Esophagus (tissue), 2 donors: ENCODE measurements around the gene ZNF550. TPM values are rescaled to one million over a fixed set of nuclear protein-coding genes. Genes with fewer than 3 reads are reported as not detected.

Experiments used
- H3K27ac ChIP-seq, 2 donors: one replicate each; pipeline ENCODE4 v1.5.1; 2013; ENCODE audit warnings: low read depth in 2 of 2, mild to moderate bottlenecking in 2 of 2, inconsistent platforms in 1 of 2, low read length in 1 of 2, moderate library complexity in 1 of 2
- H3K27me3 ChIP-seq, 2 donors: one replicate each; pipeline ENCODE4 v1.6.1; 2013; ENCODE audit warnings: low read length in 2 of 2, control low read depth in 1 of 2, mild to moderate bottlenecking in 1 of 2; ENCODE audit not compliant: insufficient read depth in 2 of 2, control insufficient read depth in 1 of 2
- H3K36me3 ChIP-seq, 2 donors: one replicate each; pipeline ENCODE4 v1.6.1; 2013; ENCODE audit warnings: low read length in 1 of 2; ENCODE audit not compliant: control insufficient read depth in 2 of 2, insufficient read depth in 2 of 2
- H3K4me1 ChIP-seq, 2 donors: one replicate each; pipeline ENCODE4 v1.6.1; 2013; ENCODE audit warnings: low read length in 1 of 2; ENCODE audit not compliant: control insufficient read depth in 2 of 2, insufficient read depth in 2 of 2
- H3K4me3 ChIP-seq, 2 donors: one replicate each; pipeline ENCODE4 v1.5.1; 2013; ENCODE audit warnings: low read length in 2 of 2, mild to moderate bottlenecking in 2 of 2, low read depth in 1 of 2, moderate library complexity in 1 of 2
- H3K9me3 ChIP-seq, 2 donors: one replicate each; pipeline ENCODE4 v1.6.1; 2013; ENCODE audit warnings: mild to moderate bottlenecking in 2 of 2, low read depth in 1 of 2, low read length in 1 of 2, moderate library complexity in 1 of 2; ENCODE audit not compliant: control insufficient read depth in 2 of 2, insufficient read depth in 1 of 2
- WGBS, 2 donors: extraction: QIAGEN DNeasy Blood & Tissue Kit; methylation state at CpG; one replicate each; pipeline ENCODE4 v1.1.7; 2013; 5-methylcytosine and 5-hydroxymethylcytosine counted together
- polyA plus RNA-seq, 2 donors: library from polyadenylated mRNA; stranded (reverse); fragments of 200-250 nt; gene quantifications; one replicate each; pipeline ENCODE4 v1.2.3, GENCODE V29; 2013
- donor health status: healthy with polysubstance abuse.
- donor health status: Bipolar disorder and iron deficiency.

Gene ZNF550
- polyA plus RNA-seq, 2 donors: 2.0 to 2.6 TPM

DNA sequence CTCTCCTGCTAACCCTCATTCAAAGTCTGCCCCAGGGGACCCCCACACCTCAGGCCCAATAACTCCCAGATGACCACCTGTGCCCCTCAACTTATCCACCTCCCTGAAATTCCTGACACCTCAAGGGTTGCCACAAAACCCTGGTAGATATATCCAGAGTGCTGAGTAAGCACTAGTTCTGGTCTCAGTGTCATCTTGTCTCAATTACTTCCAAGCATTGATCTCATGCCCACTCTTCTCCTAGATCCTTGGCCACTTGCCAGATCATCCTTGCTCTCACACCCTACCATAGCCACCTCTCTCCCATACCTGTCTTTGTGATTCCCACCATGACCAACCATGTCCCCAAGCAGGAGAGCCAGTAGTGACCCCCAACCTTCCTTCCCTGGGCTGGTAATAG lies 17.0 kb upstream of the ZNF550 start:
- peaks cover 25 to 48% of the 10 kb centered on the region in 2 donors for H3K9me3 ChIP-seq
- H3K27ac ChIP-seq: no peak overlapping the region
- H3K4me1 ChIP-seq: peaks cover 2 to 3% of the 10 kb centered on the region in 2 donors
- H3K36me3 ChIP-seq: peaks cover 36 to 38% of the 10 kb centered on the region in 2 donors
- H3K27me3 ChIP-seq: no peaks in the 10 kb centered on the region
- H3K4me3 ChIP-seq: no peak overlapping the region

DNA sequence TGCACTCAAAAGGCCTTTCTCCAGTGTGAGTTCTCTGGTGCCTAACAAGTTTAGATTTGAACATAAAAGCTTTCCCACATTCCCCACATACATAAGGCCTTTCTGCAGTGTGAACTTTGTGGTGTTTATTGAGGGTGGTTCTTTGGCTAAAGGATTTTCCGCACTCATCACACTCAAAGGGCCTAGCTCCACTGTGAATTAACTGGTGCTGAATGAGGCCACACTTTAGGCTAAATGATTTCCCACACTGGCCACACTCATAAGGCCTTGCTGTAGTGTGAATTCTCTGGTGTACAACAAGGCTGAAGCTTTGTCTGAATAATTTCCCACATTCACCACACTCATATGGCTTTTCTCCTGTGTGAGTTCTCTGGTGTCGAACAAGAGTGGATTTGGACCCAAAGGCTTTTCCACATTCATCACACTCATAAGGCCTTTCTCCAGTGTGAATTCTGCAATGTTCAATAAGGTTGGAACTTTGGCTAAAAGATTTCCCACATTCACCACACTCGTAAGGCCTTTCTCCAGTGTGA lies 12.8 kb upstream of the ZNF550 start:
- 98% methylated on average over 3 of the region's 3 CpGs for WGBS, 2 donors
- Histone ChIP-seq H3K27ac (no peak overlapping the region), H3K9me3 (peaks cover 31 to 74% of the 10 kb centered on the region in 2 donors), H3K36me3 (peaks cover 36 to 42% of the 10 kb centered on the region in 2 donors), H3K4me1 (no peaks in the 10 kb centered on the region), H3K4me3 (no peak overlapping the region), H3K27me3 (no peaks in the 10 kb centered on the region)

DNA sequence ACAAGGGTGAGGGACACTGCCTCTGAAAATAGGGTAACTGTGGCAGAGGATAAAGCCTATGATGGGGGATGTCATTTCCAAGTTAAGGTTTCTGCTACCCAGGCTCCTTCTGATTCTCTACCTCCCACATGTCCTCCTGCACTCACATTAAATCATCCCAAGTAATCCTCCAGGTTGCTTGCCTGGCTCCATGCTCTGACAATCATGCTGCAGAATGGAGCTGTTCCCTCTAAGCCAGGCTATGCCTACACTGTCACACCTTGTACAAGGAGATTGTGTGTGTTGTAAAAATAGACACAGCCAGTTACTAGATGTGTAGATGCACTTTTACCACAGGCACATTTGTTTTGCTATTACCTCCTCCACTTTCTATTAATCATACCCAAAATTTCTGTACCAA lies 11.0 kb upstream of the ZNF550 start:
- Histone ChIP-seq H3K27ac (no peak overlapping the region), H3K27me3 (no peaks in the 10 kb centered on the region), H3K36me3 (peaks cover 27 to 35% of the 10 kb centered on the region in 2 donors), H3K4me3 (no peak overlapping the region), H3K4me1 (no peaks in the 10 kb centered on the region), H3K9me3 (peaks cover 36 to 72% of the 10 kb centered on the region in 2 donors)

GRCh38 chr19:57566396-57567265 lies 7.0 kb upstream of the ZNF550 start:
- H3K9me3 ChIP-seq: peaks cover 17 to 46% of the 10 kb centered on the region in 2 donors
- WGBS, 2 donors: 53 to 57% methylated on average over 7 of the region's 7 CpGs
- H3K4me3 ChIP-seq: no peak overlapping the region
- H3K36me3 ChIP-seq: peaks cover 0 to 4% of the 10 kb centered on the region in 2 donors
- H3K27ac ChIP-seq: no peak overlapping the region
- H3K4me1 ChIP-seq: no peaks in the 10 kb centered on the region
- H3K27me3 ChIP-seq: no peaks in the 10 kb centered on the region

- Histone ChIP-seq H3K4me3 (no peak overlapping the region), H3K9me3 (peaks cover 11 to 21% of the 10 kb centered on the region in 2 donors), H3K27ac (no peak overlapping the region), H3K27me3 (no peaks in the 10 kb centered on the region), H3K4me1 (peaks cover 0 to 11% of the 10 kb centered on the region in 2 donors), H3K36me3 (no peaks in the 10 kb centered on the region)
- 50 to 58% methylated on average over 1 of the region's 1 CpG for WGBS, 2 donors
Observed at GRCh38 chr19:57563547-57563946, 3.9 kb upstream of the ZNF550 start.

- WGBS, 2 donors: 20 to 29% methylated on average over 23 of the region's 23 CpGs
- Histone ChIP-seq H3K9me3 (peaks cover 8 to 16% of the 10 kb centered on the region in 2 donors), H3K27ac (peak overlapping the region in 1 of 2 donors; percentile 35), H3K27me3 (no peaks in the 10 kb centered on the region), H3K36me3 (peaks cover 9% of the 10 kb centered on the region in 2 donors), H3K4me3 (peak overlapping the region; percentile 92 to 99), H3K4me1 (peaks cover 0 to 11% of the 10 kb centered on the region in 2 donors)
Observed at GRCh38 chr19:57560049-57560491, 407 bp upstream of the ZNF550 start.

GRCh38 chr19:57559008-57559403 lies 657 bp downstream of the ZNF550 start:
- Histone ChIP-seq H3K36me3 (peaks cover 9 to 13% of the 10 kb centered on the region in 2 donors), H3K4me1 (peaks cover 0 to 11% of the 10 kb centered on the region in 2 donors), H3K9me3 (peaks cover 8 to 17% of the 10 kb centered on the region in 2 donors), H3K27me3 (no peaks in the 10 kb centered on the region), H3K4me3 (peak overlapping the region; percentile 92 to 99), H3K27ac (peak overlapping the region in 1 of 2 donors; percentile 75)
- WGBS, 2 donors: 0 to 1% methylated on average over 22 of the region's 22 CpGs

DNA sequence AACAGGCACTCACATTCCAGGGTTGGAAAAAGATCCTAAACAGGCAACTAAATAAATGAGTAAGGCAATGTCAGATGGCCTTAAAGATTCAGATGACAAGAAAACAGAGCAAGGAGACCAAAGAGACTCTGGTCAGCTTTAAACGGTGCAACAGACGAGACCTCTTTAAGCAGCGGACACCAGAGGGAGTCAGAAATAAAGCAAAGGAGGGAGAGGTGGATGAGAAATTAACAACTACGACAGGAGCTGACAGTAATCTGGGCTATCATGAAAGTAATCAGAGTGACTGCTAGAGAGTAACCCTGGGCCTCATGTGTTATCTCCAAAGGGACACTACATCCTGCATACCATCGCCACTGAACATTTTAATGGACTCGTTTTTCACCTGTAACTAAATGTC lies 1.1 kb downstream of the ZNF550 start:
- no peaks in the 10 kb centered on the region for H3K27me3 ChIP-seq
- H3K4me1 ChIP-seq: peaks cover 0 to 11% of the 10 kb centered on the region in 2 donors
- peaks cover 6 to 17% of the 10 kb centered on the region in 2 donors for H3K9me3 ChIP-seq
- H3K36me3 ChIP-seq: peaks cover 9 to 13% of the 10 kb centered on the region in 2 donors
- no peak overlapping the region for H3K27ac ChIP-seq
- H3K4me3 ChIP-seq: peak overlapping the region in 1 of 2 donors; percentile 92
- WGBS, 2 donors: 37 to 41% methylated on average over 6 of the region's 6 CpGs

DNA sequence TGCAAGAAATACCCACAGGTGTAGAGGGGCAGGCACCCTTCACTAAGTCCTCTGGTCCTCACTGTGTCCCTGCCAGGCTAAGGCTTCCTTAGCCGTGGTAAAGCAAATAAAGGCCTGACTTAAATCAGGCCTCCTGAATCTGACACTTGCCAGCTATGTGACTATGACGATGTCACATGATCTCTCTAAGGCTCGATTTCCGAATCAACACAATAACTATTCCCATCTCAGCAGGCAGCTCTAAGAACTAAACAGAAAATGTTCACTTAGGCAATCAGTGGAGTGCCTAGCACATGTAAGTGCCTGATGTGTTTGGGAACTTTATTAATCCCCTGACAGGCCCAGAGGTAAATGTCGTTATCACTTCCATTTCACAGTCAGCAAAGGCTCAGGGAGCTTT lies 2.0 kb downstream of the ZNF550 start:
- H3K27me3 ChIP-seq: no peaks in the 10 kb centered on the region
- H3K4me1 ChIP-seq: peaks cover 0 to 11% of the 10 kb centered on the region in 2 donors
- WGBS, 2 donors: 84% methylated on average over 5 of the region's 5 CpGs
- H3K27ac ChIP-seq: no peak overlapping the region
- H3K4me3 ChIP-seq: no peak overlapping the region
- peaks cover 12 to 13% of the 10 kb centered on the region in 2 donors for H3K36me3 ChIP-seq
- H3K9me3 ChIP-seq: peaks cover 6 to 23% of the 10 kb centered on the region in 2 donors
